NCI-H748 (cell line): ENCODE results near the gene WHRN.
A peak's percentile ranks its signal among the peaks of the same experiment; 100 is the strongest.

ENCODE experiments used
- DNase-seq: peaks from one replicate; lab custom pipeline; 2025; ENCODE audit not compliant: unreplicated experiment; lab: John Stamatoyannopoulos, UW

WHRN gene

DNA sequence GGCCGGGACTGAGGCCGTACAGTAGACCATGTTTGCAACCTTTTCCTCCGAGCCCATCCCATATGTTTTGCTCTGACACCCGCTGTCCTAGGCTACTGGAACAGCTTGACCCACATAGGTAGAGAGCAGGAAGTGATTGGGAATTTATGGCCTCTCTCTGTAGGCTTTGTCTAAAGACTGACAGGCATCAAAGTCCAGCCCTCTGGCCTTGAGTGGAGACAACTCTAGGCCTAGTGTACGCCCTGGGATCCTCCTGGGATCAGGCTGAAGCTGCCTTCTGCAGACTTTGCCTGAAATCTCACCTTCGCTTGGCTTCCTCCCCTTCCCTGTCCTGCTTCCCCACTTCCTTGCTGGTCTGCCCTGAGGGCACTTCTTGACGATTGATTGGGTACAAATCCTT lies 103.9 kb downstream of the WHRN start:
- no peak for DNase-seq

DNA sequence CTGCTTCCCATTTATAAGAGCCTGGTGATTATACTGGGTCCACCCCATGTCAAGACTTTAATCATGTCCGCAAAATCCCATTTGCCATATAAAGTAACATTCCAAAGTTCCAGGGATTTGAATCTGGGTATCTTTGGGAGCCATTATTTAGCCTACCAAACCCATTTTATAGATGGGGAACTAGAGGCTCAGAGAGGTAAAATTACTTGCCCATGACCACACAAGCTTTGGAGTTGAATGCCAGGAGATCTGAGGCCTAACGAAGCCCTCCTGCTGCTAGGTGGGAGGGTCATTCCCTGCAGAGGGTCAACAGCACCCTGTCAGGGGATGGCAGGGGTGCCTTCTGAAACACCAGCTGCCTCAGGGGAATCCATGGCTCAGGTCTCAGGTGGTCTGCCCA lies 104.5 kb downstream of the WHRN start:
- no peak for DNase-seq

DNA sequence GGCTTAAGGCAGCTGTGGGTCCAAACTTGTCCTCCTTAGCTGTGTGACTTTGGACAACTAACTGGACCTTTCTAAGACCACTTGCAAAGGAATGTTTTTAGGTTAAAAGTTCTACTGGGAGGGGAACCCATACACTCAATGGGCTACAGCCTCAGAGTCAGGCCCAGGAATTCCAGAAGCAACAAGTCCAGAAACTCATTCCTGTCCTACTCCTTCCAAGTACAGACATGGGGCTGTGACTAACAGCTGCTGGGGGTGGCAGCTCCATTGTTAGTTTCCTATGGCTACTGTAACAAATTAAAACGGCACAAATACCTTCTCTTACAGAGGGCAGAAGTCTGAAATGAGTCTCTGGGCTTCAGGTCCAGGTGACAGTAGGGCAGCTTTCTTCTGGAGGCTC lies 105.1 kb downstream of the WHRN start:
- no peak for DNase-seq

DNA sequence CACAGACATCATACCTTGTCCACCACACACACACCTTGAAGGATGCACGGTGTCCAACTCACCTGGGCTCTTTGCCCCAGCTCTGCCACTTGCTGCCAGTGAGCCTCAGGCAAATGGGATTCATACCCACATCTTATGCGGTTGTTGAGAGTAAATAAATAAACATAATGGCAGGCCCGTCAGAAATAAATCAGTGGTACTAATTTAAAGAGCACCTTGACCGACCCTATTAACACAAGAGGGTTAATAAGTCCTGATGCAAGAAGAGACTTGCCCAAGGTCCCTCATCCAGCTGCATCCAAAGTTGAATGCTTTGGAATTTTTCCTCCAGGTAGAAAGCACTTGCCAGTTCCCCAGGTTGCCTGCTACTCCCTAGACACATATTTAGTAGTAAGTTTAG lies 105.9 kb downstream of the WHRN start:
- DNase-seq = no peak

DNA sequence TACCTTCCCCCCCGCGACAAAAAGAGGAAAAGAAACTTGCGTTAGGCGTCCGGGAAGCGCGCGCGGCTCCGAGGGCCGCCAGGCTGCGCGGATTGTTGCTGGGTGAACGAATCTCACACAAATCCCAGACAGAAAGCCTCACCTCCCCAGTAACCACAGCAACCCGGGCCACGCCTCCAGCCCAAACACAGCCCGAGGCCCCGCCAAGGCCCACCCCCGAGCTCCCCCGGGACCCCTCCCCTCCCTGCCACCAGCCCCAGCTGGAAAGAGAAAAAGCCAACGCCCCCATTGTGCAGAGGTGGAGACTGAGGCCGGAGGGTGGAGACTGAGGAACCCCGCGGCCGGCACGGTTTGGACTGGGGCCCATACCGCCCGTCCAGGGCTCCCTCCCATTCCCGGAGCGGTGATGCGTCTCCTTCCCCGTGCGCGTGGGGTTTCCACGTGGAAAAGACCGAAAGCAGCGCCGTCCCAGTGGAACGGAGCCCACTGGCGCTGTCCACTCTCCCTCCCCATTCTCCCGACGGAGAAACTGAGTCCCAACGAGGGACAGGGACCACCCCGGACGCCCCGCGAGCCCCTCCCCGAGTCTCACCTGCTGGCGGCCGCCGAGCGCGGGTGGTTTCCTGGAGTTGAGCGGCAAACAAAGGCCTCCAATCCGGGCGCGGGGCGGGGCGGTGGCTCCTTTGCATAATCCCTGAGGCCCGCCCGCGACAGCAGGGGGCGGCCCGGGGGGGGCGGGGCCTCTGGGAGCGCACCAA lies 107.2 kb downstream of the WHRN start:
- DNase-seq = peak; percentile 95

DNA sequence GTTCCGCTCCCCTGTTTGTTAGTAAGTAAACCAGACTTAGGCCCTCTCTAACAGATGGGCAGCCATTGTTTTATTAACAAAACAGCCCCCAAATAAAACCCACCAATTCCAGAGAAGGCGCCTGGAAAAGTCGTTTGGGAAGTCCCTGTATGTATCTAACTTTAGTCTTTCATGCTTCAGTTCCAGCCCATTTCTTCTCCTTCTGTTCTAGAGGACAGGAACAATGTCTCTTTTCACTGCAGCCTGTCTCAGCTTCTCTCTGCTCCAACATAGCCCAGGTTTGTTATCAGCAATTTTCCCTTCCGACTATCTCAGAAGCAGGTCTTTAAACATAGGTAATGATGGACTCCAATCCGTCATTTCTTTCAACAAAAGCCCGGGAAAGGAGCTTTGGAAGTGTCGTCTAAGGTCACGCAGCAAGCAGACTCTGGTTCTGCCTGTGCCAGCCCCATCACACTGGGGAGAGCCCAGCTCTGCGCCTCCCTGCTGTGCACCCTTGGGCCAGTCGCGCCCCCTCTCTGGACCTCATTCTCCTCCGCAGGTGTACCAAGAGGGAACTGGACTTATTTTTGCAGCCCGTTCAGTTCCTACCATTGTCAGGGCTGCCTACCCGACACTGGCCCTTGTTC lies 107.9 kb downstream of the WHRN start:
- no peak for DNase-seq

DNA sequence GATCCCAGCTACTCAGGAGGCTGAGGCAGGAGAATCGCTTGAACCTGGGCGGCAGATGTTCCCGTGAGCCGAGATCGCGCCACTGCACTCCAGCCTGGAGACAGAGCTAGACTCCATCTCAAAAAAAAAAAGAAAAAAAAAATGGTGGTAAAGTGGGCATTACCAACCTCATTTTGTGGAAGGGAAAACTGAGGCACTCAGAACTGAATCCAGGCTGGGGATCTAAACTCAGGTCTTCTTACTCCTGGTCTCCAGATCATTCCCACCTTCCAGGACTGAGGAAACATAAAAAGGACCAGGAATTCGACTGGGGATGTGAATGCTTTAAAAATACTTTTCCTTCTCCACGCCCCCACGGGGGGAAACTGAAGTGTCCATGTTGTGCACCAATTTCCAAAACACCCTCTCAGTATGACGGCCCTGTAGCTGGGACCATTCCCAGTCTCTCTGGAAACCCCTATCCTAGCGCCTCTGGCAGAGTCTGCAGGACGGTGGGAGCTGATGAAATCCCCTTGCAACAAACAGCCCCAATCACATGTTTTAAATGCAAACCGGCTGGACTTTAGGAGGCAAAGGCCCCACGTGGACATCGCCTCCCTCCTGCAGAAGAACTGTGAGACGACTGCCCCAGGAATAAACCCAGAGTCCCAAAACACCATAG lies 108.6 kb downstream of the WHRN start:
- DNase-seq = peak; percentile 22

DNA sequence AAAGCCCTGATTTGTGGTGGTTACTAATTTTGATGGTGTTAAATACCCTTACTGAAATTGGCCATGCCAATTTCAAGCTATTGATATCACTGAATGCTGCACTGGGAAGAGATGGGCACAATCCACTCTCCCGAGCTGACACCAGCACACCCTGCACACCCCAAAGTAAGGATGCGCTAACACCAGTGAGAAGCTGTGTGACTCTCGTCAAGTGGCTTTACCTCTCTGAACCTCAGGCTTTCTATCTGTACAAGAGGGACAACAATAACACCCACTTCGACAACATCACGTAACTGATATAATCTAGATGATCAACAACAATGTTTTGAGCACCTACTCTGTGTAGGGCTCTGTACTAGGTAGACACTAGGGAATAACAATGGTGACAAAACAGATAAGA lies 109.5 kb downstream of the WHRN start:
- DNase-seq = no peak

DNA sequence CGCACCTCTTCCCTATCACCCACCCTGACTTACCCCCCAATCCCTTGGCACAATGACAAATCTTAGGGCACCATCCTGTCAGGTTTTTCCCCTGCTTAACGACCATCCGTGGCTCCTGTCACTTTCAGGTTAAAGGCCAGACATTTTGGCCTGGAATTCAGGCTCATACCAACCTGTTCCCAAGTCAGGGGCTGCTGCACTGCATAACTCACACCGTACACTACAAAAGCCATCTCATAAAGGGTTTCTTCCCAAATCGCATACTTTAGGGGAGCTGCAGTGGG lies 110.0 kb downstream of the WHRN start:
- no peak for DNase-seq

DNA sequence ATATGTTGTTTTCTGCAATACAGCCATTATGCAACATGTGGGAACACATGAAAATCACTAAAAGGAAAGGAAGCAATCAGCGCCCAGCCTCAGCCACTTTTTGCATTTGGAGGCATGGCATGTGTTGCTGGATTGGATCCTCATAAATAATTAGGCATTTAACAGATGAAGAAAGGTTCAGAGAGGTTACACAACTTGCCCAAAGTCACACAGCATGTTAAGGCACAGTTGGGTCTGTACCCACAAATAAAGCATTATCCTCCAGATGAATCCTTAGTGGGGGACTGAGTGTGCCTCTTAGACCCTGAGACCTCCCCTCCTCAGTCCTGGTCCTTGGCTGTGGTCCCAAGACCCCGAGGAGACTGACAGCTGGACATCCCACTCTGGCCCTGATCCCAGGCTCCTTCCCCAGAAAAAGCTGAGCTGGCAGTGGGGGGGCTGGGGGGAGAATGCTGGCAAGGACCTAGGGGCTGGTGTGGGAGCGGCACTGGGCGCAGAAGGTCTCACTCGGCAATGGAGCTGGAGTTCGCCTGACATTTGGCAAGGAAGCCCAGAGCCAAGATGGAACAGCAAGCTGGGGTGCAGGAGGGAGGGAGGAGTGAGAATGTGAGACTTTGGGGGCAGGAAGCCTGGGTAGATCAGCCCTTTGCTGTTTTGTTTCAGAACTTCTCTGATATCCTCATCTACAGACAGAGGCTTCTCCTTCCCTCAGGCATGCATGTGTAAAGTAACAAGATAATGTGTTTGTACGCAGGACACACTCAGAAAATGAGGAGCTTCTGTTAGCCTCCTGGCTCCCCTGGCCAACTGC lies 110.5 kb downstream of the WHRN start:
- no peak for DNase-seq

DNA sequence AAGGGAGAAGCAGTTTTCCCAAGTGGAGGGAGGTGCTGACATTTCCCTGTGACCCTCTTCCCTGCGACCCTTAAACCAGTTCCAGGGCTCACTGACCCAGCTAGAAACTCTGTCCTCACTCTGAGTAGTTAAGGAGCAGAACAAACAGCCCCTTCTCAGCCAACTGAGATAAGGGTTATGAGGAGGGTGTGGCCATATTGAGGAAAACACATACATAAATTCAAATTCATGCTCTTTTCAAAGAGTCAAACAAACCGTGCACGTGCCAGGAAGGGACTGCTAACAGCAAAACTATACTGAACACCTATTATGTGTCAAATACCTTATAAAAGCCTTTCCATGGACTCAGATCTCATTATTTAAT lies 112.5 kb downstream of the WHRN start:
- no peak for DNase-seq

DNA sequence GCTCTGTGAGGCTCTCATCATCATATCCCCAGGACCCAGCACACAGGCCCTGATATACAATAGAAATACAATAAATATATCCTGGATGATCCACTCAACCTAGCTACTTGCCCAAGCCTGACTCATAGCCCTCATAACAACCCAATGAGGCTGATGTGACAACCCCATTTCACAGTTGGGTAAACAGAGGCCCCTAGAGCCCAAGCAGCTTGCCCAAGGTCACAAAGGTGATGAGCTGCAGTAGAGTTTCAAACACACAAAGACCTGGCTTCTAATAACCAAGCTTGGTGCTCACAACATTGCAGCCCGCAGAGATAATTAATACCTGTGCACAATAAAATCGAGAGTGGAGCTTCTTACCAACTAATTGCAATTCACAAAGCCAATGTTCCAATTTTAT lies 114.3 kb downstream of the WHRN start:
- peak; percentile 72 for DNase-seq

DNA sequence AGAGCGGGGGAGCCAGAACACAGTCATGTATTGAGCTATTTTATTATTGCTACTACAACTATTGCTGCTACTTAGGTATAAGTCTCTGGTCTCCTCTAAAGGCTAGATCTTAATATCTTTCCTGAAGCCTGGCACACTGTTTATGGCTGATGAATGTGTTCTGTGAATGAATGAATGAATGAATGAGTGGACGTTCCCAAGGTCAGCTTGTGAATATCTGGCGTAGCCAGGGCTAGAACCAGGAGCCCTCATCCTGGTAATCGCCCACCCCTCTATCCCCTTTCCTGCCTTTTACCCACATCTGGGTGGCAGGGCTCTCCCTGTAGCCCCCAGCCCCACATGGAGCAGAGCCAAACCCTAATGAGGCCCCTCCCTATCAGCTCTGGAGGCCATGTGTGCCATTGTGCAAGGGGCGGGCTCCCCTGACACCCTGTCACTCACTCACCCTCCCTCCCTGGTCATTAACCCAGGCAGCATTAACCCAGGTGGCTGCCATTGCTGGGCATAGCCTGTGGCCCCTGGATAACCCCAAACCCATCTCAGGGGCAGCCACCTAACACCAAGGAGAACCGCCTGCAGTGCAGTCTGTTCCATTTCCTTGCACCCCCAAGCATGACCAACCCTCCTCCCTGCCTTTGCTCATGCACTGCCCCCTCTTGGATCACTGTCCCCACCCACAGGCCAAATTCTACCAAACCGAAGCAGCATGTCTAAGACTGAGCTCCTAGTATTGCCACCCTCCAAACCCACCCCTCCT lies 115.5 kb downstream of the WHRN start:
- DNase-seq = no peak

DNA sequence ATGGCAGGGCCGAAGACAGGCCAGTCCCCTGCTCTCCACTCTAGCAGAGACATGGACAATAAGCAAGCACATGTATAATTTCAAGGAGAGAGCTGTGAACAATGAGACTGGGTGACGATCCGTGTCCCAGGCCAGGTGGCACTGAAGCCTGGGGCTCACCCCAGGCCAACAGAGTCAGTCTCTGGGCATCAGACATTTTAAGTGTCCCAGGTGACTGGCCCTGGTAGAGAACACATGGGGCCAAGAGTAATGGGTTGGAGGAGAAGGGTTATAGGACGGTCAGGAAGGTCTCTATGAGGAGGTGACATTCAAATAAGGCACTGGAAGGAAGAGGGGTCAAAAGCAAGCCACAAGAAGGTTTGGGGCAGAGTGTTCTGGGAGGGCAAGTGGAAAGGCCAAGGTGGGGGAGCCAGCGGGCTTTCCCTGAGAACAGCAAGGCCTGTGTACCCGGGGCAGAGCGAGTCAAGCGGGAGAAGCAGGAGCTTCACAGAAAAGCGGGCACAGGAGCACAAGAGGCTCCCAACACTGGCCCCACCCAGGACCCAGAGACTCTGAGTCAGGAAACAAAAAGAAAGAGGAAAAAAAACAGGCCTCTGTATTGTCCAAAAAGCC lies 116.4 kb downstream of the WHRN start:
- DNase-seq = no peak

DNA sequence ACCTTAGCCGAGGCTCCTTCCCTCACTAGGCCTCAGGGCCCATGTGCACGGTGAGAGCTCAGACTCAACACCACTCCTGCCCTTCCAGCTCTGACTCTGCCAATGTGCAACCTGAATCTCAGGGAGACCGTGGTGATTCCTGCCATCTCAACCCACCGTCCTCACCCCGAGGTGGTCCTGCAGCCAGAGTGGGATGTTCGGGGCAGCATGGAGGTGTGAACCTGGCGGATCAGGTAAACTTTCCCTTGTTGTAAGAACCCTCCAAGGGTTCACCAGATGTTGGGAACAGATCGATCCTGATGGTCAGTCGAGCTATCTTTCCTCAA lies 117.0 kb downstream of the WHRN start:
- no peak for DNase-seq

DNA sequence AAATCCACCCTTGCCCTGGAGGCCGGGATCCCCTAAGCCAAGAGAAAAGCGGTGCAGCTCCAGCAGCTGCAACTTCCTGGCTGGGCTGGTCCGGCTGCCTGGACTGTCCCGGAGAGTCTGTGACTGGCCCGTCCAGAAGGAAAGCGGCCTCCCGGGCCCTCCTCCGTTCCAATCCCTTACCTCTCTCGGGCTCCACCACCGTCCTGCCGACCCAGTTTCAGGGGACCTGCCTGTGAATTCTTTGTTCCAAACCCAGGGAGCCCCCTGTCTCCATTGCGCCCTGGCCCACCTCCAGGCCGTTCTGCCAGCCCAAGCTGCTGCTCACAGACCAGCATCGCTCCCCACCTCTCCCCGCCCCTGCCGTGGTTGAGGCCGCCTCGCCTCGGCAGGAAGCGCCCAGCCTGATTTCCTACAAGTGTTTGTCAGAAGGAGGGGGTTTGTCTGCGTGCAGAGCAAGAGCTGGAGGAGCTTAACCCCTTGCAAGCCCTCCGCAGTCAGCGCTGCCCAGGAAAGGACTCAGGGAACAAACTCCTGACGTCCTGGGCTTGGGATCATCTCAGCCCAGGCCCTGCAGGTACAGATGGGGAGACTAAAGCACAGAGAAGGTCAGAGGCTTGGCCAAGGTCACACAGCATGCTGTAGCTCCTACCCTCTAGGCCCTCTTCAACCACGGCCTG lies 117.5 kb downstream of the WHRN start, which contains the start of gene AKNA:
TSS of gene AKNA (minus strand) at position 303 of the 677 bp plus-strand sequence. CDS start 6,649 bp downstream, outside the sequence.
- no peak for DNase-seq

DNA sequence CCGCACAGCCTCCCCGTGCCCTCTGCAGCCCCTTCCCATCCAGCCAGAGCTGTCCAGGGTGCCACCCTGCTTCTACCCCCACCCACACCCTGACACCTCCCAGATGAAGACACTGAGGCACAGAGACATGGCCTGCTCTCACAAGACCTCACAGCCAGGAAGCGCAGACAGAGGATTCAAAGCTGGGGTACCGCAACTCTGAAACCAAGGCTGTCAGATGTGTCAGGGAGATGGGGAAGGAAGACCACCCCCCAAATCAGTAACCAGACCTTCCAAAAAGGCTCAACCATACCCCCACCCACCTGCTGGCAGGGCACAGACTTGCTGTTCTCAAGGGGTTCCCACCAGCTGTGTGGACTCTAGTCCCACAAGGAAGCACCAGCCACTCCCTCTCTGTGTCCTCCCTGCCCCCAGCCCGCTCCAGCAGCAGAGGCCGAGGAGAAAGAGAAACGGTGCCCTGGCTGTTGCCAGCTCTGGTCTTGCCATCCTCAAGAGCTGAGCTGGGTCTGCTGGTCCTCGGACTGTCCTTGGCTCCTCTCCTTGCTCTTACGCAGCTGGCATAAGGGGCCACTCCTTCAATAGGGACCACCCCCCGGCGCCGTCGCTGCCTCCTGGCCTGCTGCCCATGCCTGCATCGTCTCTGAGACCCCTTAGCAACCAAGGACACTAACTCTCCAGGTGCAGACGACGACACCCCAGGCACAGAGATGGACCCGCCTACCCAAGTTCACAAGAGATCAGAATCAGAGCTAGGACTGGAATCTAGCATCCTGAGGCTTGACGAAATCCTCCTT lies 118.2 kb downstream of the WHRN start:
- DNase-seq = no peak

DNA sequence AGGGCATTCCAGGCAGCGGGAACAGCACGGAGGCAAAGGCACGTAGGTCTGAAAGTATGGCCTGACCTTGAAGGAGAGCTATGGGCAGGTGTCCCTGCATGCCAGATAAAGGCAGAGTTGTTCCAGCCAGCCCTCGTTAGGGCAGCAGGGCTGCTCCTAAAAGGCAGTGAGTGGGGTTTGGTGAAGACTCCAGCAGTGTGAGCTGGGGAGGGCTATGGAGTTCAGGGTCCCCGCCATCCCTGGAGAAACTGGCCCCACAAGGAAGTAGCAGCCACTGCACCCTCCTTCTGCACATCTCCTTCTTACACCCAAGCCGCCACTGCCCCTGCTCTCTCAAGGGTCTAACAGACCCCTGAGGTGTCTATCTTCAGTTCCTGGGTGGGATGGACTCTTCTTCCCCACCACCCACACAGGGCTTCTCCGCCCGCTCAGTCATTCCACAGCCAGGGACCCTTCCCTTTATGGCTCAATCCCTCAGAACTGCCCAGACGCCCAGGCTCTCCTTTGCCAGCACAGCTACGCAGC lies 118.8 kb downstream of the WHRN start:
- DNase-seq = no peak
